H9 (cell line): ENCODE data around the gene PCDHGA9. TPM values are rescaled to one million over a fixed set of nuclear protein-coding genes. Genes with fewer than 3 reads are reported as not detected.

Source experiments
- DNase-seq: peaks from one replicate; pipeline ENCODE4 v3.0.0-alpha.2; 2017
- H2AFZ ChIP-seq: one replicate; pipeline ENCODE4 v1.6.1; 2013; ENCODE audit warnings: mild to moderate bottlenecking, low read length, control low read depth, moderate library complexity
- H2AK5ac ChIP-seq: 2 replicates; pipeline ENCODE4 v1.6.1; 2013; ENCODE audit warnings: low read length, control low read depth, mixed read lengths; ENCODE audit not compliant: insufficient read length
- H2BK120ac ChIP-seq: one replicate; pipeline ENCODE4 v1.6.1; 2013; ENCODE audit warnings: low read depth, mild to moderate bottlenecking, low read length, control low read depth, inconsistent platforms; ENCODE audit not compliant: poor library complexity, severe bottlenecking
- H2BK12ac ChIP-seq: 2 replicates; pipeline ENCODE4 v1.6.1; 2013; ENCODE audit warnings: low read length, control low read depth, mixed read lengths, low read depth; ENCODE audit not compliant: insufficient read length
- H2BK15ac ChIP-seq: 2 replicates; pipeline ENCODE4 v1.6.1; 2013; ENCODE audit warnings: low read depth, low read length, control low read depth
- H2BK20ac ChIP-seq: one replicate; pipeline ENCODE4 v1.6.1; 2013; ENCODE audit warnings: low read depth, mild to moderate bottlenecking, low read length, control low read depth, inconsistent platforms; ENCODE audit not compliant: poor library complexity, severe bottlenecking
- H2BK5ac ChIP-seq: 2 replicates; pipeline ENCODE4 v1.6.1; 2013; ENCODE audit warnings: low read length, control low read depth, mixed read lengths; ENCODE audit not compliant: insufficient read length
- H3K14ac ChIP-seq: 2 replicates; pipeline ENCODE4 v1.6.1; 2013; ENCODE audit warnings: low read length, control low read depth; ENCODE audit not compliant: insufficient read depth
- H3K18ac ChIP-seq: 2 replicates; pipeline ENCODE4 v1.6.1; 2013; ENCODE audit warnings: low read depth, mild to moderate bottlenecking, mixed read lengths, low read length, control low read depth; ENCODE audit not compliant: insufficient read length
- H3K23ac ChIP-seq: 2 replicates; pipeline ENCODE4 v1.6.1; 2013; ENCODE audit warnings: low read length, control low read depth, mixed read lengths, low read depth; ENCODE audit not compliant: insufficient read length
- H3K23me2 ChIP-seq: 2 replicates; pipeline ENCODE4 v1.6.1; 2013; ENCODE audit warnings: low read depth, mild to moderate bottlenecking, mixed read lengths, low read length, control low read depth; ENCODE audit not compliant: insufficient read length, poor library complexity, severe bottlenecking
- H3K27ac ChIP-seq: 2 replicates; pipeline ENCODE4 v1.5.1; 2013; ENCODE audit warnings: low read length, control low read depth, mixed read lengths, low read depth; ENCODE audit not compliant: insufficient read length
- H3K27me3 ChIP-seq: 2 replicates; pipeline ENCODE4 v1.6.1; 2013; ENCODE audit warnings: low read length, control low read depth, inconsistent platforms; ENCODE audit not compliant: insufficient read depth
- H3K4ac ChIP-seq: 2 replicates; pipeline ENCODE4 v1.6.1; 2013; ENCODE audit warnings: low read depth, mild to moderate bottlenecking, control low read depth, inconsistent platforms, low read length, moderate library complexity
- H3K4me1 ChIP-seq: 2 replicates; pipeline ENCODE4 v1.6.1; 2013; ENCODE audit warnings: low read length, control low read depth, inconsistent platforms; ENCODE audit not compliant: insufficient read depth
- H3K4me2 ChIP-seq: 2 replicates; pipeline ENCODE4 v1.6.1; 2013; ENCODE audit warnings: low read length, control low read depth, mixed read lengths; ENCODE audit not compliant: insufficient read length, insufficient read depth
- H3K56ac ChIP-seq: 2 replicates; pipeline ENCODE4 v1.6.1; 2013; ENCODE audit warnings: low read depth, mild to moderate bottlenecking, mixed read lengths, low read length, control low read depth; ENCODE audit not compliant: insufficient read length
- H3K79me1 ChIP-seq: 2 replicates; pipeline ENCODE4 v1.6.1; 2013; ENCODE audit warnings: low read depth, mild to moderate bottlenecking, moderate library complexity, low read length, control low read depth, inconsistent platforms; ENCODE audit not compliant: insufficient read depth, poor library complexity, severe bottlenecking
- H3K79me2 ChIP-seq: 2 replicates; pipeline ENCODE4 v1.6.1; 2013; ENCODE audit warnings: low read length, control low read depth, inconsistent platforms; ENCODE audit not compliant: insufficient read depth
- H3K9ac ChIP-seq: 2 replicates; pipeline ENCODE4 v1.6.1; 2013; ENCODE audit warnings: low read length, control low read depth, mixed read lengths; ENCODE audit not compliant: insufficient read length; ENCODE audit errors: extremely low read depth
- H3K9me3 ChIP-seq: one replicate; pipeline ENCODE4 v1.6.1; 2013; ENCODE audit warnings: low read depth, low read length, inconsistent platforms; ENCODE audit not compliant: control insufficient read depth
- H3T11ph ChIP-seq: one replicate; pipeline ENCODE4 v1.6.1; 2013; ENCODE audit warnings: mild to moderate bottlenecking, low read length, control low read depth, inconsistent platforms
- H4K20me1 ChIP-seq: one replicate; pipeline ENCODE4 v1.6.1; 2013; ENCODE audit not compliant: control insufficient read depth, insufficient read length, insufficient read depth
- H4K5ac ChIP-seq: 2 replicates; pipeline ENCODE4 v1.6.1; 2013; ENCODE audit warnings: low read depth, mild to moderate bottlenecking, mixed read lengths, low read length, control low read depth; ENCODE audit not compliant: insufficient read length
- H4K8ac ChIP-seq: replicated peaks from 2 replicates; pipeline ENCODE4 v1.6.1; 2013; ENCODE audit warnings: low read length, control low read depth, mixed read lengths, low read depth; ENCODE audit not compliant: insufficient read length
- H4K91ac ChIP-seq: 2 replicates; pipeline ENCODE4 v1.6.1; 2013; ENCODE audit warnings: low read depth, mild to moderate bottlenecking, moderate library complexity, mixed read lengths, low read length, control low read depth; ENCODE audit not compliant: insufficient read length
- H3K27ac Mint-ChIP-seq, 3 experiments: 2 replicates in 2 of 3; 3 replicates in 1 of 3; pipeline ENCODE4 v1.8.0; 2020 to 2021; ENCODE audit warnings: mixed read lengths in 3 of 3, mild to moderate bottlenecking in 1 of 3, moderate library complexity in 1 of 3
- H3K27me3 Mint-ChIP-seq: 2 replicates; pipeline ENCODE4 v1.8.0; 2021; ENCODE audit warnings: low read depth, mild to moderate bottlenecking, moderate library complexity, mixed read lengths
- H3K36me3 Mint-ChIP-seq, 3 experiments: 2 replicates in 2 of 3; 3 replicates in 1 of 3; pipeline ENCODE4 v1.8.0; 2020 to 2021; ENCODE audit warnings: low read depth in 3 of 3, mixed read lengths in 3 of 3; ENCODE audit not compliant: insufficient read depth in 1 of 3
- H3K4me1 Mint-ChIP-seq, 2 experiments: 2 replicates each; pipeline ENCODE4 v1.8.0; 2020; ENCODE audit warnings: mixed read lengths in 2 of 2
- H3K4me3 Mint-ChIP-seq, 2 experiments: 2 replicates in 1 of 2; 3 replicates in 1 of 2; pipeline ENCODE4 v1.8.0; 2020 to 2021; ENCODE audit warnings: mild to moderate bottlenecking in 2 of 2, mixed read lengths in 2 of 2, moderate library complexity in 1 of 2
- H3K9me3 Mint-ChIP-seq, 2 experiments: 2 replicates in 1 of 2; 3 replicates in 1 of 2; pipeline ENCODE4 v1.8.0; 2020; ENCODE audit warnings: mild to moderate bottlenecking in 2 of 2, mixed read lengths in 2 of 2, moderate library complexity in 1 of 2
- WGBS: extraction: QIAGEN DNeasy Blood & Tissue Kit; methylation state at CpG from one replicate; pipeline ENCODE4 v1.1.7; 2013; ENCODE audit warnings: missing lambda C conversion rate, low lambda C conversion rate, mixed read lengths; ENCODE audit not compliant: insufficient read length; ENCODE audit errors: extremely low coverage; 5-methylcytosine and 5-hydroxymethylcytosine counted together
- long read RNA-seq: library from polyadenylated mRNA; unstranded; transcript quantifications from one replicate; pipeline ENCODE4 v2.0.0, GENCODE V29; 2020
- total RNA-seq: library from RNA; stranded (reverse); gene quantifications from 2 replicates; pipeline ENCODE4 v1.2.1, GENCODE V29; 2021
- TF ChIP-seq, protein P1 (sequence below): fragments of 200-600 bp; sonication (generic); conservative IDR thresholded peaks from 3 replicates; pipeline ENCODE4 v1.8.0; 2021; ENCODE audit warnings: antibody characterized with exemption, mild to moderate bottlenecking

PCDHGA9 gene
- total RNA-seq, result 0.83 and 1.3 TPM in 2 replicates
- long read RNA-seq, result 0 reads

DNA sequence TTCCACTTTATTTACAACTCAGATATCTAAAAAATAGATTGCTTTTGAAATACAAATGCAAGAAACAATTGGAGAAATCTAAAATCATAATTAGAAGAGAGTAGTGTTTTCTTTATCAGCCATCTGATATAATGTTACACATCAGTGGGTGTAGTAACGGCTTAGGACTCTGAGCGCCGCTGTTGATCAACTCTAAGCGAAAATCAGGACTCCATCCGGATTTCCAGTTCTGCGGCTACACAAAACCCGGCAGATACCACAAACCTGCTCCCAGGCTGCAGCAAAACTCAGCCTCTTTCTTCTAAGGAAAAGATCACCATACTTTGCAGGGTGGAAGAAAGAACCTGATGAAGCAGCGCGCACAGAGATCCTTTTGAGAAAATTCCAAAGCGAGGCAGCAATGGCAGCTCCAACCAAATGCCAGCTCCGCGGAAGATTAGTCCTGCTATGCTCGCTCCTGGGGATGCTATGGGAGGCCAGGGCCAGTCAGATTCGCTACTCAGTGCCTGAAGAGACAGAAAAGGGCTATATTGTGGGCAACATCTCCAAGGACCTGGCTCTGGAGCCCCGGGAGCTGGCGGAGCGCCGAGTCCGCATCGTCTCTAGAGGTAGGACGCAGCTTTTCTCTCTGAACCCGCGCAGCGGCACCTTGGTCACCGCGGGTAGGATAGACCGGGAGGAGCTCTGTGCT, at the start of gene PCDHGA9:
TSS of gene PCDHGA9 (plus strand) at position 226 of the 691 bp plus-strand sequence. CDS start at position 401, 175 bp downstream.
- Mint-ChIP-seq H3K27me3 (no peaks in the 10 kb centered on the region), H3K9me3 (peaks cover 31 to 50% of the 10 kb centered on the region in 2 experiments), H3K4me1 (no peaks in the 10 kb centered on the region), H3K27ac (peak within 1 kb of the TSS in 1 of 3 experiments; percentile 25; a peak in 1 of 7 replicates), H3K36me3 (peaks cover 17 to 31% (median 29%) of the 10 kb centered on the region in 3 experiments), H3K4me3 (no peak within 1 kb of the TSS)
- Histone ChIP-seq H3K4ac (no peak within 1 kb of the TSS), H2AFZ (no peak within 1 kb of the TSS), H4K91ac (no peak within 1 kb of the TSS), H2BK20ac (no peak within 1 kb of the TSS), H3K9me3 (peaks cover 29% of the 10 kb centered on the region), H3K9ac (no peak within 1 kb of the TSS), H3K27ac (no peak within 1 kb of the TSS), H4K5ac (no peak within 1 kb of the TSS), H3K23me2 (no peaks in the 10 kb centered on the region), H3K56ac (no peak within 1 kb of the TSS), H3K27me3 (no peaks in the 10 kb centered on the region), H2AK5ac (no peak within 1 kb of the TSS), H3K23ac (no peak within 1 kb of the TSS), H2BK15ac (no peak within 1 kb of the TSS), H2BK120ac (no peak within 1 kb of the TSS), H3K79me2 (no peaks in the 10 kb centered on the region), H4K20me1 (no peaks in the 10 kb centered on the region), H3T11ph (no peak within 1 kb of the TSS), H3K79me1 (no peaks in the 10 kb centered on the region), H2BK12ac (no peak within 1 kb of the TSS), H3K4me1 (no peaks in the 10 kb centered on the region), H3K14ac (no peak within 1 kb of the TSS; the same call in 1 of the 2 replicates), H3K18ac (no peak within 1 kb of the TSS), H2BK5ac (no peak within 1 kb of the TSS), H4K8ac (no peak within 1 kb of the TSS), H3K4me2 (no peak within 1 kb of the TSS)
- WGBS, result no CpG with 5 or more reads among the region's 27 CpGs
- no peak for DNase-seq
- TF ChIP-seq, protein P1, sequence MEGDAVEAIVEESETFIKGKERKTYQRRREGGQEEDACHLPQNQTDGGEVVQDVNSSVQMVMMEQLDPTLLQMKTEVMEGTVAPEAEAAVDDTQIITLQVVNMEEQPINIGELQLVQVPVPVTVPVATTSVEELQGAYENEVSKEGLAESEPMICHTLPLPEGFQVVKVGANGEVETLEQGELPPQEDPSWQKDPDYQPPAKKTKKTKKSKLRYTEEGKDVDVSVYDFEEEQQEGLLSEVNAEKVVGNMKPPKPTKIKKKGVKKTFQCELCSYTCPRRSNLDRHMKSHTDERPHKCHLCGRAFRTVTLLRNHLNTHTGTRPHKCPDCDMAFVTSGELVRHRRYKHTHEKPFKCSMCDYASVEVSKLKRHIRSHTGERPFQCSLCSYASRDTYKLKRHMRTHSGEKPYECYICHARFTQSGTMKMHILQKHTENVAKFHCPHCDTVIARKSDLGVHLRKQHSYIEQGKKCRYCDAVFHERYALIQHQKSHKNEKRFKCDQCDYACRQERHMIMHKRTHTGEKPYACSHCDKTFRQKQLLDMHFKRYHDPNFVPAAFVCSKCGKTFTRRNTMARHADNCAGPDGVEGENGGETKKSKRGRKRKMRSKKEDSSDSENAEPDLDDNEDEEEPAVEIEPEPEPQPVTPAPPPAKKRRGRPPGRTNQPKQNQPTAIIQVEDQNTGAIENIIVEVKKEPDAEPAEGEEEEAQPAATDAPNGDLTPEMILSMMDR, result peak; percentile 56
